ENCODE data around the gene PROK2. TPM values are rescaled to one million over a fixed set of nuclear protein-coding genes. Genes with fewer than 3 reads are reported as not detected.

PROK2 gene
- total RNA-seq, 1 donor from 2014 or later = not detected

DNA sequence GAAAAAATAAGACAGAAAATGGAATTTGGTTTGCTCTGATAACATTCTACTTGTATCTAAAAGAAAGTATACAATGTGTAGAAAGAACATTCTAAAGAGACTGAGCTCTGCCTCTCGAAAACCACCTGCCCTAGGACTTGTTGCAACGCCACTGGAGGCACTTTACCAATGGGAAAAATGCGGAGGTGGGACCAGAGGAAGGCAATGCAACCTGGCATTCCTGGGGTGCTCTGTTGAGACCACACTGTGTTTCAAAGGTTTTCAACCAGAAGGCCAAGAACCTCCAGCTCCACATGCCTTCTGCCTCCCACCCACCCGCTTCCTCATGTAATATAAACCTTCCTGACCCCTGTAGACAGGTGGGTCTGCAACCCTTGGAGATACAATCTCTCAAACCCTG, 4.5 kb downstream of the PROK2 start:
- Mint-ChIP-seq H3K27me3 (peaks cover 47% of the 10 kb centered on the region), H3K27ac (no peak overlapping the region), H3K4me3 (no peak overlapping the region), H3K4me1 (peaks cover 22% of the 10 kb centered on the region), H3K36me3 (ENCODE audit: low read depth) (no peaks in the 10 kb centered on the region), H3K9me3 (no peaks in the 10 kb centered on the region)
- intact Hi-C loops (cut with micrococcal nuclease) = loop anchor here (5.0 kb wide), 1 partner anchor 68 kb away; no protein-coding TSS in a partner anchor
- no peak for DNase-seq

DNA sequence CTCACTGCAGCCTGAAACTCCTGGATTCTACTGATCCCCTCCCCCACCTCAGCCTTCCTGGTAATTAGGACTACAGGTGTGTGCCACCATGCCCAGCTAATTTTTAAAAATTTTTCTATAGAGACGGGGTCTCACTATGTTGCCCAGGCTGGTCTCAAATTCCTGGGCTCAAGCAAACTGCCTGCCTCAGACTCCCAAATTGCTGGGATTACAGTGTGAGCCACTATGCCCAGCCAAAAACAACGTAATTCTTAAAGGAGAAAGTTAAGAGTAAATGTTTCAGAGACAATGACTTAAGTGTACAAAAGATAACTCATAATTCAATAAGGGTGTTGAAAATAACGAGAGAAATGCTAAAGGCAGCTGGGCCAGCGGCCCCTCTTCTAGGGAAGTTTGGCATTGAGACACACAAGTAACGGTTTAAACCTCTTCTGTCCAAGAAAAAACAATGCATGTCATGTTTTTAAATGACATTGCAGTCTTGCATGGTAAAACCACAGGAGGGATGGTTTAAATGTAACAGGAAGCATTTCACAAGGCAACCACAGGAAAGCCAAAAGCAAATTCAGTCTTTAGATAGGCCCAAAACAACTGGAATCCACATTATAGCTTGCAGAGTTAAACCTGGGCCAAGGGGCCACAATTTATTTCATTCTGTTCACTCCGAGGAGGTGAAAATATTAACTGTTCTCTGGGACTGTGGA, 5.1 kb downstream of the PROK2 start:
- intact Hi-C loops (cut with micrococcal nuclease) = loop anchor here (5.0 kb wide), 1 partner anchor 68 kb away; no protein-coding TSS in a partner anchor
- Mint-ChIP-seq H3K4me3 (no peak overlapping the region), H3K4me1 (peaks cover 20% of the 10 kb centered on the region), H3K27me3 (peaks cover 45% of the 10 kb centered on the region), H3K27ac (no peak overlapping the region), H3K36me3 (ENCODE audit: low read depth) (no peaks in the 10 kb centered on the region), H3K9me3 (no peaks in the 10 kb centered on the region)
- peak; percentile 61 for DNase-seq

DNA sequence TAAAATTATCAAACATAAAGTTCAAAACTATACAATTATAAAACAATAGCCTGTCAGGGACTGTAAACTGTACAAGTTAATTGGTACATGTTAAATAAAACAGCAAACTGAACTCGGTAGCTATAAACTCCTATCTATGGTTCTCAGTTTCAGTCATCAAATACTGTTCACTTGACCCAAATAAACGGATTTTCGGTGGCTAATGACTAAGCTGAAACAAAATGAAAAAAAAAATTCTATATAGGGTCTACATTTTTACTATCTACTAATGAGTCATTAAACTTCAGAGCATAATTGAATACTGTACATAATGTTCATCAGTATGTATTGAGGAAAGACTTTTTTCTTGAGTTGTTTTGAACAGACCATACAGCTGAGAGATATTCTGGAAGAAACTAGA, 6.6 kb downstream of the PROK2 start:
- intact Hi-C loops (cut with micrococcal nuclease) = no loop called here
- Mint-ChIP-seq H3K27me3 (peaks cover 35% of the 10 kb centered on the region), H3K36me3 (ENCODE audit: low read depth) (no peaks in the 10 kb centered on the region), H3K4me3 (no peak overlapping the region), H3K9me3 (no peaks in the 10 kb centered on the region), H3K27ac (no peak overlapping the region), H3K4me1 (peaks cover 13% of the 10 kb centered on the region)
- DNase-seq = no peak

DNA sequence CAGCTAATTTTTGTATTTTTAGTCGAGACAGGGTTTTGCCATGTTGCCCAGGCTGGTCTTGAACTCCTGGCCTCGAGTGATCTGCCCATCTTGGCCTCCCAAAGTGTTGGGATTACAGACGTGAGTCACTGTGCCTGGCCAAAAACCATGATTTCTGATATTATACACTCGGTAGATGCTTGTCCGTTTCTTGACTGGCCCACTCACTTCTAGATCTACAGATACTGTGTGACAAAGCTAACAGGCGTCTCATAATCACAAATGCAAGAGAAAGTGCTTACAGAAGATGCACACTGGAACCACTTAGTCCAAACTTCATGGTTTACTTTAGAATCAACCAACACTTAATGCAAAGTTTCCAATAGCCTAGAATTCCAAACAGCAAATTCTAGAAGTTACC, 8.4 kb downstream of the PROK2 start:
- Mint-ChIP-seq H3K27me3 (peaks cover 25% of the 10 kb centered on the region), H3K4me3 (no peak overlapping the region), H3K27ac (no peak overlapping the region), H3K4me1 (peaks cover 13% of the 10 kb centered on the region), H3K9me3 (no peaks in the 10 kb centered on the region), H3K36me3 (ENCODE audit: low read depth) (no peaks in the 10 kb centered on the region)
- intact Hi-C loops (cut with micrococcal nuclease) = no loop called here
- no peak for DNase-seq

DNA sequence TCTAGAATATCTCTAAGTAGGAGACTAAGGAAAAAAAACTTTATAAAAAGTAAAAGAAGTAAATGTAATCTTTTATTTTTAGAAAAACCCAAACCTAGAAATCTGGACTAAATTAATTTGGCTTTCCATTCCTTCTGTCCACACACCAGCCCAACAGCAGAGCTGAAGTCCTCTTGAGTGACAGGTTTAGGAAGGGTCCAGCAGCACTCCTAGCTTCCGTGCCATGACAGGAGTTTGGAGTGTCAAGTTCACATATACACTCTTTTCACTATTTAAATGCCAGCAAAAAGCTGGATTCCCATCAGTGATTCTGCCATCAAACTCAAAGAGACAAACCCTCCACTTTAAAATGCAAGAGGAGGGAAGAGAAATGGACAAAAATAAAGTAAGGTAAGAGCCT, 13.1 kb downstream of the PROK2 start:
- Mint-ChIP-seq H3K27ac (no peak overlapping the region), H3K4me1 (no peaks in the 10 kb centered on the region), H3K9me3 (no peaks in the 10 kb centered on the region), H3K4me3 (no peak overlapping the region), H3K27me3 (peaks cover 31% of the 10 kb centered on the region), H3K36me3 (ENCODE audit: low read depth) (no peaks in the 10 kb centered on the region)
- no peak for DNase-seq
- intact Hi-C loops (cut with micrococcal nuclease) = no loop called here

DNA sequence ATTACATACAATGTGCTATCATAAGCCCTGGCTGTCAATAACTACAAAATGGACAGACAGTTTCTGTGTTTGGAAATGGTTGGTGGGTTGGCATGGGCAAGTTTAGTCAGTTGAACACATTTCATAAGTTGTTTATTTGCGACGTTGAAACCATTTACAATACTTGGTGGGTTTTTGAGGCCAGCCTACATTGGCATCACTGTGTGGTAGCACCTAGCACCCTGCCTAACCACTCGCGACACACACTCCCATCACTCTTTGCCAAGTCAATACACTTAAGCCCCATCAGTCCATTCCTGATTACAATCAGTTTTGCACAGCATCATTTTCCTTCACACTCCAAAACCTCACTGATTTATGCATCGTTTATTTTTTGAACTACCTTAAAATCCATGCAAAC, 13.8 kb downstream of the PROK2 start:
- no peak overlapping the region for H3K27ac Mint-ChIP-seq
- intact Hi-C loops (cut with micrococcal nuclease) = no loop called here

DNA sequence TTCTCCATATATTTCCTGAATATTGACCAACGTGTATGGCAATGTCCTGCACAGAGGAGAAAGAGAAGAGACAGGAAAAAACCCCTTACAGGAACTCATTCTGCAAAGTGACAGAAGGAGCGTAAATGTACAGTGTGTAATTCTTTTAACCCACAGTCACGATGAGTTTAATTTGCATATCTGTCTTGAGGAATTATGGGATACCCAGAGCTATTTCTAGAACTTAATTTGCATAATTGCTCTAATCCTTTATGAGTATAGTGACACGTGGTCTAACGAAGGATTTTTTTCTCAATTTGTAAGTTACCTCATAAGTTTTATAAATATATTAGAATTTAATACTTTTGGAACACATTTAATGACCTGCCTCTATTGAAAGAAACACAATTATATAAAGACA, 21.5 kb downstream of the PROK2 start:
- DNase-seq = peak; percentile 8
- H3K9me3 Mint-ChIP-seq = no peaks in the 10 kb centered on the region
- intact Hi-C loops (cut with micrococcal nuclease) = no loop called here
- H3K27ac Mint-ChIP-seq = no peak overlapping the region
- H3K36me3 Mint-ChIP-seq (ENCODE audit: low read depth) = no peaks in the 10 kb centered on the region
- no peaks in the 10 kb centered on the region for H3K4me1 Mint-ChIP-seq
- peaks cover 39% of the 10 kb centered on the region for H3K27me3 Mint-ChIP-seq
- no peak overlapping the region for H3K4me3 Mint-ChIP-seq

More for the DNA sequence above, 13.8 kb downstream of the PROK2 start:
- peaks cover 30% of the 10 kb centered on the region for H3K27me3 Mint-ChIP-seq
- no peak for DNase-seq
- no peaks in the 10 kb centered on the region for H3K36me3 Mint-ChIP-seq (ENCODE audit: low read depth)
- H3K4me1 Mint-ChIP-seq = no peaks in the 10 kb centered on the region
- H3K9me3 Mint-ChIP-seq = no peaks in the 10 kb centered on the region
- no peak overlapping the region for H3K4me3 Mint-ChIP-seq

DNA sequence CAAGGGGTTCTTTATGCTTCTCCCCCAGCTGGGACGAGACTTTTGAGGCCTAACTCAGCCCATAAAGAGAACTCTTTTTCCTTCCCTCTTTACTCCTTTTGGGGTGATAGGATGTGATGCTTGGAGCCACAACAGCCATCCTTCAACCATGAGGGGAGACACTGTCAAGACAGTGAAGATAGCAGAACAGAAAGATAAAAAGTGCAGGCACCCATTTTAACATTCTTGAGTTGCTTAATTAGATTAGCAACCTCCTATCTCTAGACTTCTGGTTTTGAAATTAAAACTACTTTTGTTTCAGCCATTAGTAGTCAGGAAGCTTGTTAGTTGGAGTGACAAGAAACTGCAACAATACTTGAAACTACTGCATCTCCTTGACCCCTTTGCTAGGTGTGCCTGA, 24.8 kb downstream of the PROK2 start:
- no peak overlapping the region for H3K4me3 Mint-ChIP-seq
- H3K9me3 Mint-ChIP-seq = no peaks in the 10 kb centered on the region
- peaks cover 59% of the 10 kb centered on the region for H3K27me3 Mint-ChIP-seq
- peaks cover 2% of the 10 kb centered on the region for H3K36me3 Mint-ChIP-seq (ENCODE audit: low read depth)
- intact Hi-C loops (cut with micrococcal nuclease) = no loop called here
- peak; percentile 45 for DNase-seq
- H3K4me1 Mint-ChIP-seq = peaks cover under 1% of the 10 kb centered on the region
- H3K27ac Mint-ChIP-seq = no peak overlapping the region

DNA sequence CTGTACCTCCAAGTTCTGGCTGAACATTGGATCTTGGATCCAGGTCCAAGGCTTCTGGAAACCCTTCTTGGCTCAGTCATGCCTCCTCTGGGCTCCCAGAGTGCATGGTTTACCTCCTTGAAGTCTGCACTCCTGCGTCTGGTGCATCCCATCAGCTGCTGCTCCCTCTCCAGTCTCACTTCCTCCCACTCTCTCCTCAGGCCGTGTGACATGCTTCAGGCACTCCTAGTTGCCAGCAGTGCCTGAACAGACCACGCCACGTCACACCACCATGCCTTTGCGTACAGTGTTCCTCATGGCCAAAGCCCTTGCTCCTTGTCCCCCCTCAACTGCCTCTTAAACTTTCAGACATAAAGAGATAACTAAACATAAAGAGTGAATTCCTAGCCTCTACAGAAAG, 25.5 kb downstream of the PROK2 start:
- intact Hi-C loops (cut with micrococcal nuclease) = no loop called here
- no peak overlapping the region for H3K4me3 Mint-ChIP-seq
- no peaks in the 10 kb centered on the region for H3K9me3 Mint-ChIP-seq
- H3K4me1 Mint-ChIP-seq = peaks cover 2% of the 10 kb centered on the region
- H3K27me3 Mint-ChIP-seq = peaks cover 62% of the 10 kb centered on the region
- no peak overlapping the region for H3K27ac Mint-ChIP-seq
- peak; percentile 51 for DNase-seq
- peaks cover 3% of the 10 kb centered on the region for H3K36me3 Mint-ChIP-seq (ENCODE audit: low read depth)

DNA sequence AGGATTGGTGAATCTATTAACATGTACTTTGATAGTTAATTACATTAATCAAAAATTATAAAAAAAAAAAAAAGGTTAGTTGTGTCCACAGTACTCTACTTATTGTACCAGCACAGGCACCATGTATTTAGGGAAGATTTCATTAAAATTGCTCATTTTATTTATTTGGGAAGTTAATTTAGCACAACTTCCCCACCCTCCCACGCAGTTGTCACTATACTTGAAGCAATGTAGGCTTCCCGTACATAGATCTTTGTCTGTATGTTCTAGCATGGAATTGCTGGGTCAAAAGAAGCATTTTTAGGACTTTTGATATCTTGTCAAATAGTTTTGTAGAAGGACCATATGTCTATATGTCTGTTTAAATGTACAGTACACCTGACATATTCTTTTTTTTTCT, 26.9 kb downstream of the PROK2 start:
- intact Hi-C loops (cut with micrococcal nuclease) = no loop called here
- Mint-ChIP-seq H3K4me3 (no peak overlapping the region), H3K27ac (no peak overlapping the region), H3K9me3 (no peaks in the 10 kb centered on the region), H3K27me3 (peaks cover 59% of the 10 kb centered on the region), H3K36me3 (ENCODE audit: low read depth) (peaks cover 3% of the 10 kb centered on the region), H3K4me1 (peaks cover 2% of the 10 kb centered on the region)
- no peak for DNase-seq

DNA sequence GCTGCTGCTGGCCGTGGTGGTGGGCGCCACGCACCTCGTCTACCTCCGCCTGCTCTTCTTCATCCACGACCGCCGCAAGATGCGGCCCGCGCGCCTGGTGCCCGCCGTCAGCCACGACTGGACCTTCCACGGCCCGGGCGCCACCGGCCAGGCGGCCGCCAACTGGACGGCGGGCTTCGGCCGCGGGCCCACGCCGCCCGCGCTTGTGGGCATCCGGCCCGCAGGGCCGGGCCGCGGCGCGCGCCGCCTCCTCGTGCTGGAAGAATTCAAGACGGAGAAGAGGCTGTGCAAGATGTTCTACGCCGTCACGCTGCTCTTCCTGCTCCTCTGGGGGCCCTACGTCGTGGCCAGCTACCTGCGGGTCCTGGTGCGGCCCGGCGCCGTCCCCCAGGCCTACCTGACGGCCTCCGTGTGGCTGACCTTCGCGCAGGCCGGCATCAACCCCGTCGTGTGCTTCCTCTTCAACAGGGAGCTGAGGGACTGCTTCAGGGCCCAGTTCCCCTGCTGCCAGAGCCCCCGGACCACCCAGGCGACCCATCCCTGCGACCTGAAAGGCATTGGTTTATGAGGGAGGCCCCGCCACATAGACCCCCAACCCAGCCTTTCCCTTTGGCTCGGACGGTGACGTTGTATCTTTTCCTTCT, 30.2 kb downstream of the PROK2 start:
- DNase-seq = peak; percentile 46
- Mint-ChIP-seq H3K36me3 (ENCODE audit: low read depth) (peaks cover 3% of the 10 kb centered on the region), H3K4me1 (peaks cover 2% of the 10 kb centered on the region), H3K9me3 (no peaks in the 10 kb centered on the region), H3K4me3 (peak overlapping the region; percentile 76), H3K27me3 (peaks cover 67% of the 10 kb centered on the region), H3K27ac (no peak overlapping the region)
- intact Hi-C loops (cut with micrococcal nuclease) = no loop called here

DNA sequence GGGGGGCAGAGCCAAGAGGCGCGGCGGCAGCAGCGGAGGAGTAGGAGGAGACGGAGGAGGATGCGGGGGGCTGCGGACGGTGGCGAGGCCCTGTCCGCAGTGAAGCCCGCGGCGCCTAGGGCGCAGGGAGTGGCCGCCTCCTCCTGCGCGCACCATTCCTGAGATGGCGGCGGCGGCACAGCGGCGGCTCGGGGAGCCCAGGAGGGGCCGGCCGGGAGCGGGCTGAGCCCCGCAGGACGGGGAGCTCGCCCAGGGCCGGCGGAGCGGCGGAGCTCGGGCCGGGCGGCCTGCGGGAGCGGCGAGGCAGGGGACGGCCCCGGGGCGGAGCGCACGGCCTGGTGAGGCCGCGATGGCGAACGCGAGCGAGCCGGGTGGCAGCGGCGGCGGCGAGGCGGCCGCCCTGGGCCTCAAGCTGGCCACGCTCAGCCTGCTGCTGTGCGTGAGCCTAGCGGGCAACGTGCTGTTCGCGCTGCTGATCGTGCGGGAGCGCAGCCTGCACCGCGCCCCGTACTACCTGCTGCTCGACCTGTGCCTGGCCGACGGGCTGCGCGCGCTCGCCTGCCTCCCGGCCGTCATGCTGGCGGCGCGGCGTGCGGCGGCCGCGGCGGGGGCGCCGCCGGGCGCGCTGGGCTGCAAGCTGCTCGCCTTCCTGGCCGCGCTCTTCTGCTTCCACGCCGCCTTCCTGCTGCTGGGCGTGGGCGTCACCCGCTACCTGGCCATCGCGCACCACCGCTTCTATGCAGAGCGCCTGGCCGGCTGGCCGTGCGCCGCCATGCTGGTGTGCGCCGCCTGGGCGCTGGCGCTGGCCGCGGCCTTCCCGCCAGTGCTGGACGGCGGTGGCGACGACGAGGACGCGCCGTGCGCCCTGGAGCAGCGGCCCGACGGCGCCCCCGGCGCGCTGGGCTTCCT, 31.0 kb downstream of the PROK2 start, which contains the start of gene GPR27:
Gene GPR27 (plus strand): TSS at position 155 of the 909 bp plus-strand sequence. CDS start 195 bp downstream, at position 350.
- no peak within 1 kb of the TSS for H3K27ac Mint-ChIP-seq
- H3K4me3 Mint-ChIP-seq = peak within 1 kb of the TSS; percentile 51
- peak; percentile 71 for DNase-seq
- H3K27me3 Mint-ChIP-seq = peaks cover 62% of the 10 kb centered on the region
- H3K36me3 Mint-ChIP-seq (ENCODE audit: low read depth) = peaks cover 3% of the 10 kb centered on the region
- intact Hi-C loops (cut with micrococcal nuclease) = no loop called here
- no peaks in the 10 kb centered on the region for H3K9me3 Mint-ChIP-seq
- H3K4me1 Mint-ChIP-seq = peaks cover 2% of the 10 kb centered on the region

DNA sequence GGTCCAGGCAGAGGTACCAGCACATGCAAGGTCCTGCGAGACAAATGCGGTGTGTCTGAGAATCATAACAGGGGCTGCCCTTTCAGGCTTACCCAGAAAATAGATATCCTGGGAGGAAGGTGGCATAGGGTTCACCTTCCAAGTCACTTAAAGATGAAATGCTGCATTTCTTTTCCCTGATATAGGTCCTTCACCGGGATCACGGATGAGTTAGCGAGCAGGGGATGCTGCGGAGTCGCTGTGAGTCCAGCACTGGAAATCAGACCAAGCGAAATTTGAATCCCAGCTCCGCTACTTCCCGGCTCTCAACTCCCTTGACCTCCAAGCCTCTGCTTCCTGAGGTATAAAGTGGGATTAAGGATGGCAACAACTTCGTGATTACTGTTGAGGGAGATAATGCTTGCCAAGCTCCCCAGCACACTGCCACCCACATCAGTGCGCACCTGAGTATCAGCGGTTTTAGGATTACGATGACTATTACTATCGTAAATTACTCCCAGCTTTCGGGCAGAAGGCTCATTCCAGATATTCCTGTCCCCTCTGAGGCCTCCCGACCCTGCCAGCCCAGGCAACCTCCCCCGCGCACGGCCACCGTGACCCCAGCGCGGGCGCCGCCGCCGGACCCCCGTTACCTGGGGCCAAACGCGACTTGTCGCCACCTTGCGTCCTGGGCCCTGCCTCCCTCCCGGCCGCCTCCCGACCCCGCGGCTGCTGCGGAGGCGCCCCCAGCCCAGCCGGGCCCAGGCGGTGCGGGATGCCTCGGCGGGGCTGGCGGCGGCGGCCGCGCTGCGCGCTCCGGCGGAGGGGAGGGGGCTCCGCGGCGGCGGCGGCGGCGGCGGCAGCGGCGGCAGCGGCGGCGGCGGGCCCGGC, 31.9 kb downstream of the PROK2 start:
- Mint-ChIP-seq H3K27me3 (peaks cover 60% of the 10 kb centered on the region), H3K36me3 (ENCODE audit: low read depth) (peaks cover 3% of the 10 kb centered on the region), H3K27ac (no peak overlapping the region), H3K4me3 (peak overlapping the region; percentile 38), H3K9me3 (no peaks in the 10 kb centered on the region), H3K4me1 (peaks cover 2% of the 10 kb centered on the region)
- intact Hi-C loops (cut with micrococcal nuclease) = no loop called here
- peak; percentile 57 for DNase-seq
